Keratinocyte (primary cell): ENCODE data around the gene TANK. TPM values are rescaled to one million over a fixed set of nuclear protein-coding genes. Genes with fewer than 3 reads are reported as not detected.

Source experiments
- DNase-seq: peaks from one replicate; pipeline ENCODE4 v3.0.0-alpha.2; 2011; ENCODE audit warnings: low read depth, missing footprints, low spot score
- FAIRE-seq: peaks from 2 replicates; lab custom pipeline; 2011; peaks lifted over from hg19 to GRCh38; lab: Jason Lieb, UNC
- H2AFZ ChIP-seq: 2 replicates; pipeline ENCODE4 v1.6.0; 2012; ENCODE audit warnings: low read length, control low read depth, inconsistent platforms; ENCODE audit not compliant: control insufficient read depth
- H3K27ac ChIP-seq: 2 replicates; pipeline ENCODE4 v1.5.1; 2011; ENCODE audit warnings: low read length; ENCODE audit not compliant: control insufficient read depth, insufficient read depth
- H3K27me3 ChIP-seq: 3 replicates; pipeline ENCODE4 v1.6.0; 2011; ENCODE audit warnings: low read length; ENCODE audit not compliant: control insufficient read depth, insufficient read depth; ENCODE audit errors: extremely low read depth
- H3K36me3 ChIP-seq, 2 experiments: 2 replicates in 1 of 2; 3 replicates in 1 of 2; pipeline ENCODE4 v1.5.1; 2011; ENCODE audit warnings: low read length in 2 of 2, mild to moderate bottlenecking in 1 of 2; ENCODE audit not compliant: control insufficient read depth in 2 of 2, insufficient read depth in 2 of 2; ENCODE audit errors: extremely low read depth in 1 of 2
- H3K4me1 ChIP-seq: 3 replicates; pipeline ENCODE4 v1.5.1; 2011; ENCODE audit warnings: low read length; ENCODE audit not compliant: control insufficient read depth, insufficient read depth; ENCODE audit errors: extremely low read depth
- H3K4me2 ChIP-seq: 3 replicates; pipeline ENCODE4 v1.6.0; 2011; ENCODE audit warnings: low read depth, low read length; ENCODE audit not compliant: control insufficient read depth, insufficient read depth; ENCODE audit errors: extremely low read depth
- H3K4me3 ChIP-seq, 3 experiments: fragments of 200-600 bp in 1 of 3; sonication (generic) in 1 of 3; 2 replicates in 2 of 3; 3 replicates in 1 of 3; pipeline ENCODE4 v1.5.1; 2011 to 2016; ENCODE audit warnings: low read length in 3 of 3, mild to moderate bottlenecking in 3 of 3, control low read depth in 2 of 3, inconsistent platforms in 1 of 3, low read depth in 1 of 3, mixed read lengths in 1 of 3, mixed run types in 1 of 3, moderate library complexity in 1 of 3; ENCODE audit not compliant: control insufficient read depth in 2 of 3, insufficient read depth in 2 of 3; ENCODE audit errors: extremely low read depth in 1 of 3
- H3K79me2 ChIP-seq: 2 replicates; pipeline ENCODE4 v1.6.0; 2012; ENCODE audit warnings: low read length; ENCODE audit not compliant: control insufficient read depth, insufficient read depth
- H3K9ac ChIP-seq: 3 replicates; pipeline ENCODE4 v1.6.0; 2011; ENCODE audit warnings: low read length; ENCODE audit not compliant: control insufficient read depth, insufficient read depth; ENCODE audit errors: extremely low read depth
- H3K9me1 ChIP-seq: 3 replicates; pipeline ENCODE4 v1.6.0; 2011; ENCODE audit warnings: low read length; ENCODE audit not compliant: control insufficient read depth, insufficient read depth; ENCODE audit errors: extremely low read depth
- H3K9me3 ChIP-seq: 2 replicates; pipeline ENCODE4 v1.5.1; 2012; ENCODE audit warnings: low read depth, low read length; ENCODE audit not compliant: control insufficient read depth
- H4K20me1 ChIP-seq: 3 replicates; pipeline ENCODE4 v1.6.0; 2011; ENCODE audit warnings: low read length; ENCODE audit not compliant: control insufficient read depth, insufficient read depth; ENCODE audit errors: extremely low read depth
- CTCF ChIP-seq, 3 experiments: IDR thresholded peaks in 1 of 3; conservative IDR thresholded peaks in 1 of 3; optimal IDR thresholded peaks in 1 of 3; 2 replicates in 2 of 3; 3 replicates in 1 of 3; pipeline versions ENCODE3 to v1.5.1; 2011; ENCODE audit warnings: low read length in 3 of 3, mild to moderate bottlenecking in 3 of 3, moderate library complexity in 2 of 3, control low read depth in 1 of 3, inconsistent platforms in 1 of 3; ENCODE audit not compliant: insufficient read depth in 2 of 3; ENCODE audit errors: extremely low read depth in 1 of 3
- EZH2 ChIP-seq: IDR thresholded peaks from one replicate; pipeline ENCODE4 v1.6.1; 2012; ENCODE audit warnings: inconsistent platforms, mild to moderate bottlenecking, low read length, moderate library complexity
- dilution Hi-C: fragments of 300-500 bp; cut with MboI; formaldehyde crosslinking; loops from one replicate; pipeline ENCODE4 v1.7.0; 2020; ENCODE audit warnings: low sequenced_read_pairs; ENCODE audit not compliant: extremely low pct_ligation_motif_present
- polyA plus RNA-seq, 5 experiments: library from polyadenylated mRNA; depleted of rRNA in 3 of 5; stranded (reverse) in 3 of 5; stranded (forward) in 1 of 5; unstranded in 1 of 5; fragments of >200 nt; gene quantifications; 1 replicate in 1 of 5; 2 replicates in 3 of 5; 3 replicates in 1 of 5; pipeline versions ENCODE4 v1.2.1 to v1.2.3, GENCODE V29; 2011 to 2012; ENCODE audit warnings: missing spikeins in 2 of 5, low read depth in 1 of 5, low replicate concordance in 1 of 5

The TANK gene
- polyA plus RNA-seq, 1 donor (not counting 4 experiments of a cell fraction or from before 2014, with no cell fraction given) = 47.2 TPM

DNA sequence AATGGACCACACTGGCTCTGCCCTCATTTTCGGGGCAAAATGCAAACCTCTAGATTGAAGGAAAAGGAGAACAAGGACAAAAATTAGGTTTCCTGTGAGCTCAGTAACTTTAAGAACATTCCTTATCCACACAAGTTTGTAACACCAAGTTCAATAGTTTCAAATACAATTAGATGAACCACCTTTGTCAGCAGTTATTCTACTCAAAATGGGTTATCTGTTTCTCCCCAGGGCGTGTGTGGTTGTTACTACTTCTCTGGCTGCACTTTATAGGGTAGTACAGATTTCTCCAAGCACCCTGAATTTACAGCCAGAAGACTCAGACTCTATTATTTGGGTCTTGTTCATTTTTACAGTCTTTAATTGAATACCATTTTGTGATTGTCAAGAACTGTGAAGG, 45.0 kb upstream of the TANK start:
- Histone ChIP-seq H2AFZ (no peak overlapping the region), H3K36me3 (no peaks in the 10 kb centered on the region), H3K27me3 (no peaks in the 10 kb centered on the region), H4K20me1 (no peaks in the 10 kb centered on the region), H3K4me2 (no peak overlapping the region), H3K27ac (no peak overlapping the region), H3K79me2 (no peaks in the 10 kb centered on the region), H3K4me3 (no peak overlapping the region), H3K9me1 (no peaks in the 10 kb centered on the region), H3K9me3 (no peaks in the 10 kb centered on the region), H3K4me1 (no peaks in the 10 kb centered on the region), H3K9ac (no peak overlapping the region)
- DNase-seq (no peak), FAIRE-seq (no peak)
- dilution Hi-C loops = no loop called here
- TF ChIP-seq EZH2 (no peak), CTCF (optimal IDR thresholded peaks at IDR 0.05 in 1 of 3, IDR thresholded peaks at IDR 0.05 in 1 of 3, conservative IDR thresholded peaks at IDR 0.05 in 1 of 3; ENCODE audit: extremely low read depth in 1 of 3, insufficient read depth in 2 of 3, low read length in 3 of 3) (no peak)

- no peak for DNase-seq
- no peak for TF ChIP-seq EZH2
- TF ChIP-seq CTCF (optimal IDR thresholded peaks at IDR 0.05 in 1 of 3, IDR thresholded peaks at IDR 0.05 in 1 of 3, conservative IDR thresholded peaks at IDR 0.05 in 1 of 3; ENCODE audit: extremely low read depth in 1 of 3, insufficient read depth in 2 of 3, low read length in 3 of 3) = no peak
Measured at GRCh38 chr2:161115605-161116380, 44.4 kb upstream of the TANK start.

More at GRCh38 chr2:161115605-161116380, 44.4 kb upstream of the TANK start:
- no peaks in the 10 kb centered on the region for H3K4me1 ChIP-seq
- no peaks in the 10 kb centered on the region for H3K27me3 ChIP-seq
- FAIRE-seq = no peak
- no peak overlapping the region for H3K27ac ChIP-seq
- H3K4me2 ChIP-seq = no peak overlapping the region
- H3K9ac ChIP-seq = no peak overlapping the region
- dilution Hi-C loops = no loop called here
- no peaks in the 10 kb centered on the region for H4K20me1 ChIP-seq
- no peaks in the 10 kb centered on the region for H3K36me3 ChIP-seq
- no peaks in the 10 kb centered on the region for H3K9me1 ChIP-seq
- H3K4me3 ChIP-seq = no peak overlapping the region
- H3K9me3 ChIP-seq = no peaks in the 10 kb centered on the region
- no peak overlapping the region for H2AFZ ChIP-seq
- H3K79me2 ChIP-seq = no peaks in the 10 kb centered on the region
